Spleen (tissue), 7 donors: ENCODE measurements around the gene PRR14.

ENCODE experiments used
- POLR2A ChIP-seq, 3 donors: fragments of 450-650 bp; IDR thresholded peaks; one replicate each; pipeline ENCODE4 v1.5.1; 2017; ENCODE audit warnings: antibody characterized with exemption in 3 of 3, mild to moderate bottlenecking in 1 of 3
- POLR2AphosphoS5 ChIP-seq, 3 donors: sonication (generic); formaldehyde crosslinking; IDR thresholded peaks; one replicate each; pipeline ENCODE4 v1.5.1; 2017; ENCODE audit warnings: antibody characterized with exemption in 3 of 3
- TF ChIP-seq, protein P1 (sequence below), 11 experiments: fragments of 200-600 bp in 7 of 11; fragments of 450-650 bp in 4 of 11; sonication (generic) in 4 of 11; IDR thresholded peaks in 8 of 11; conservative IDR thresholded peaks in 3 of 11; 1 replicate in 7 of 11; 2 replicates in 4 of 11; pipeline versions ENCODE4 v1.4.0 to v1.8.0; 2016 to 2021; ENCODE audit warnings: antibody characterized with exemption in 11 of 11, inconsistent platforms in 4 of 11, mild to moderate bottlenecking in 1 of 11
- donor health status: DM: no; HTN: no; CAD: no; lungs with moderate emphysema.
- donor health status: DM: no; HTN: no; CAD: no.
- donor health status: DM: no; HTN: no; CAD: no.

DNA sequence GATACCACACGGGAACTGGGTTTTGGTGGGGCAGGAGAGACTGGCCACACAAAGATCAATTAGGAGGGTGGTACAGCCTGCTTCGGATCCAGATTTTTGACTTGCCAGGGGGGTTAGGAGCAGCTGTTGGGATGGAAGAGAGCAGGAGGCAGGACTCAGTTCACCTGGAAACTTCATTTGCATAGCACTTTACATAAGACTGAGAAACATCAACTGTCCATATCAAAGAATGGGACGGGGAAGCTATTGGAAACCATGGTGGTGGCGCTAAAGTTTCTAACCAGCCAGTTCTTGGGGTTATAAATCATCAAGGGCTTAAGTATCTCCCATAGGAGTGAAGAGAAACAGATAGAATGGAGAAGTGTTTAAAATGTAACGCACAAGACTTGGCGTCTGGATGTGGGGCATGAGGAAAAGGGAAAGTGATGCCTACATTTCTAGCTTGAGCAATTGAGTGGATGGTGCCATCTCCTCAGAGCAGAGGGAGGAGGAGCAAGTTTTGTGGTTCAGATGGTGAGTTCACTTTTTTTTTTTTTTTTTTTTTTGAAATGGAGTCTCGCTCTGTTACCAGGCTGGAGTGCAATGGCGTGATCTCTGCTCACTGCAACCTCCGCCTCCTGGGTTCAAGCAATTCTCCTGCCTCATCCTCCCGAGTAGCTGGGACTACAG is 41.8 kb downstream of the PRR14 start:
- TF ChIP-seq, protein P1, sequence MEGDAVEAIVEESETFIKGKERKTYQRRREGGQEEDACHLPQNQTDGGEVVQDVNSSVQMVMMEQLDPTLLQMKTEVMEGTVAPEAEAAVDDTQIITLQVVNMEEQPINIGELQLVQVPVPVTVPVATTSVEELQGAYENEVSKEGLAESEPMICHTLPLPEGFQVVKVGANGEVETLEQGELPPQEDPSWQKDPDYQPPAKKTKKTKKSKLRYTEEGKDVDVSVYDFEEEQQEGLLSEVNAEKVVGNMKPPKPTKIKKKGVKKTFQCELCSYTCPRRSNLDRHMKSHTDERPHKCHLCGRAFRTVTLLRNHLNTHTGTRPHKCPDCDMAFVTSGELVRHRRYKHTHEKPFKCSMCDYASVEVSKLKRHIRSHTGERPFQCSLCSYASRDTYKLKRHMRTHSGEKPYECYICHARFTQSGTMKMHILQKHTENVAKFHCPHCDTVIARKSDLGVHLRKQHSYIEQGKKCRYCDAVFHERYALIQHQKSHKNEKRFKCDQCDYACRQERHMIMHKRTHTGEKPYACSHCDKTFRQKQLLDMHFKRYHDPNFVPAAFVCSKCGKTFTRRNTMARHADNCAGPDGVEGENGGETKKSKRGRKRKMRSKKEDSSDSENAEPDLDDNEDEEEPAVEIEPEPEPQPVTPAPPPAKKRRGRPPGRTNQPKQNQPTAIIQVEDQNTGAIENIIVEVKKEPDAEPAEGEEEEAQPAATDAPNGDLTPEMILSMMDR (IDR thresholded peaks at IDR 0.05 in 8 of 11, conservative IDR thresholded peaks at IDR 0.05 in 3 of 11): no peak
- TF ChIP-seq POLR2A (IDR thresholded peaks at IDR 0.05) (no peak), POLR2AphosphoS5 (IDR thresholded peaks at IDR 0.05) (no peak)
